ENCODE measurements around the gene SLC24A4. TPM values are rescaled to one million over a fixed set of nuclear protein-coding genes. Genes with fewer than 3 reads are reported as not detected.

The SLC24A4 gene
- total RNA-seq, 1 experiment from 2014 or later = not detected

DNA sequence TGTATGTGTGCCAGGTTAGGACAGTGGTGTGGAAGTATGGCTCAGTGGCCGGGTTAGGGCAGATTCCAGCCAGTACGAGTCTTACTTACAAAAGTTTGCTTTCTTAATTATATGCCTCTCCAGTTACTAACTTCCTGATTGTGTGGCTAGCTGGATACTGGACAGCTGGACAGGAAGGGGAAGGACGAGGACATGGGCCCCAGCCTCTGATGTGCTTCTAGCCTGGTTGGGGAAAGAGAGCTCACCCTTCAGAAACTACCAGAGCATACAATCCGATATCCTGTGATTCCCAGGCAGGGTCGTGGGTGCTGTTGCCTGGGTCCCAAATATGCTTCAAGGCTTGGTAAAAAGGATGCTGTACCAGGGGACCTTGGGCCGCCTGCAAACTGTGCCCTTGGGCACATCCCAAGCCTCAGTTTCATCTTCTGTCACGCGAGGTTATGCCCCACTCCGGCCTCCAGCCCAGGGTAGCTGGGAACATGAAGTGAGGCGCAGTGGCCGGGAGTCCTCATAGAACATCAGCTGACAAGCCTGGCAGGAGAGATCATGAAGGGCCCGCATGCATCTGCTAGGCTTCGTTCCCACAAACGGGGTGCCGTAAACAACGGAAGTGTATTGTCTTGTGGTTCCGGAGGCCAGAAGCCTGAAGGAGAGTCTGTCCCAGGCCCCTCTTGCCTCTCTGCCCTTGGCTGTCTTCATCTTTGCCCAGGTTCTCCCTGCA lies 167.4 kb downstream of the SLC24A4 start:
- ATAC-seq (no peak), DNase-seq (ENCODE audit: low read depth, low spot score) (no peak)
- ChIA-PET CTCF (no interaction called here), RAD21 (ENCODE audit: low non-redundant PET in 1 of 2, low total read pairs in 2 of 2, uncharacterized antibody in 2 of 2, unreplicated experiment in 2 of 2) (no interaction called here), POLR2A (interaction anchor here (0.7 kb wide), 1 partner anchor 12 kb away, joined by 3 read pairs; no protein-coding TSS in a partner anchor)
- H3K9me3 ChIP-seq (ENCODE audit: control insufficient read depth in 1 of 2, insufficient read depth in 1 of 2, low read depth in 1 of 2, low read length in 2 of 2) = no peaks in the 10 kb centered on the region
- no peaks in the 10 kb centered on the region for H3K9me2 ChIP-seq (ENCODE audit: insufficient read depth)
- intact Hi-C loops (cut with micrococcal nuclease) = no loop called here
- H3K4me1 ChIP-seq (ENCODE audit: control insufficient read depth in 1 of 2, insufficient read depth in 2 of 2, low read length in 2 of 2) = no peaks in the 10 kb centered on the region
- H3K9ac ChIP-seq (ENCODE audit: low read length) = no peak overlapping the region
- no peaks in the 10 kb centered on the region for H3K36me3 ChIP-seq (ENCODE audit: control insufficient read depth in 1 of 2, insufficient read depth in 2 of 2, low read length in 2 of 2)
- H3K4me3 ChIP-seq (replicated peaks in 1 of 2; ENCODE audit: low read depth in 1 of 2, low read length in 2 of 2) = no peak overlapping the region
- H3K27ac ChIP-seq (ENCODE audit: low read depth, low read length) = no peak overlapping the region
- no peak for TF ChIP-seq FOSL1 (IDR thresholded peaks at IDR 0.05; ENCODE audit: low read depth)
- TF ChIP-seq, protein P1, sequence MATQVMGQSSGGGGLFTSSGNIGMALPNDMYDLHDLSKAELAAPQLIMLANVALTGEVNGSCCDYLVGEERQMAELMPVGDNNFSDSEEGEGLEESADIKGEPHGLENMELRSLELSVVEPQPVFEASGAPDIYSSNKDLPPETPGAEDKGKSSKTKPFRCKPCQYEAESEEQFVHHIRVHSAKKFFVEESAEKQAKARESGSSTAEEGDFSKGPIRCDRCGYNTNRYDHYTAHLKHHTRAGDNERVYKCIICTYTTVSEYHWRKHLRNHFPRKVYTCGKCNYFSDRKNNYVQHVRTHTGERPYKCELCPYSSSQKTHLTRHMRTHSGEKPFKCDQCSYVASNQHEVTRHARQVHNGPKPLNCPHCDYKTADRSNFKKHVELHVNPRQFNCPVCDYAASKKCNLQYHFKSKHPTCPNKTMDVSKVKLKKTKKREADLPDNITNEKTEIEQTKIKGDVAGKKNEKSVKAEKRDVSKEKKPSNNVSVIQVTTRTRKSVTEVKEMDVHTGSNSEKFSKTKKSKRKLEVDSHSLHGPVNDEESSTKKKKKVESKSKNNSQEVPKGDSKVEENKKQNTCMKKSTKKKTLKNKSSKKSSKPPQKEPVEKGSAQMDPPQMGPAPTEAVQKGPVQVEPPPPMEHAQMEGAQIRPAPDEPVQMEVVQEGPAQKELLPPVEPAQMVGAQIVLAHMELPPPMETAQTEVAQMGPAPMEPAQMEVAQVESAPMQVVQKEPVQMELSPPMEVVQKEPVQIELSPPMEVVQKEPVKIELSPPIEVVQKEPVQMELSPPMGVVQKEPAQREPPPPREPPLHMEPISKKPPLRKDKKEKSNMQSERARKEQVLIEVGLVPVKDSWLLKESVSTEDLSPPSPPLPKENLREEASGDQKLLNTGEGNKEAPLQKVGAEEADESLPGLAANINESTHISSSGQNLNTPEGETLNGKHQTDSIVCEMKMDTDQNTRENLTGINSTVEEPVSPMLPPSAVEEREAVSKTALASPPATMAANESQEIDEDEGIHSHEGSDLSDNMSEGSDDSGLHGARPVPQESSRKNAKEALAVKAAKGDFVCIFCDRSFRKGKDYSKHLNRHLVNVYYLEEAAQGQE (IDR thresholded peaks at IDR 0.05; ENCODE audit: low read depth) = no peak
- TF ChIP-seq ZFX (IDR thresholded peaks at IDR 0.05) = no peak
- no peak for TF ChIP-seq TCF7L2 (IDR thresholded peaks at IDR 0.05; ENCODE audit: borderline replicate concordance, extremely low read depth, insufficient read depth, insufficient read length)
- TF ChIP-seq EZH2phosphoT487 (IDR thresholded peaks at IDR 0.05; ENCODE audit: borderline replicate concordance) = no peak
- no peak for TF ChIP-seq POLR2AphosphoS5 (IDR thresholded peaks at IDR 0.05; ENCODE audit: low read depth, low read length)
- TF ChIP-seq RAD21 (IDR thresholded peaks at IDR 0.05; ENCODE audit: low read depth) = no peak
- TF ChIP-seq, protein P2, sequence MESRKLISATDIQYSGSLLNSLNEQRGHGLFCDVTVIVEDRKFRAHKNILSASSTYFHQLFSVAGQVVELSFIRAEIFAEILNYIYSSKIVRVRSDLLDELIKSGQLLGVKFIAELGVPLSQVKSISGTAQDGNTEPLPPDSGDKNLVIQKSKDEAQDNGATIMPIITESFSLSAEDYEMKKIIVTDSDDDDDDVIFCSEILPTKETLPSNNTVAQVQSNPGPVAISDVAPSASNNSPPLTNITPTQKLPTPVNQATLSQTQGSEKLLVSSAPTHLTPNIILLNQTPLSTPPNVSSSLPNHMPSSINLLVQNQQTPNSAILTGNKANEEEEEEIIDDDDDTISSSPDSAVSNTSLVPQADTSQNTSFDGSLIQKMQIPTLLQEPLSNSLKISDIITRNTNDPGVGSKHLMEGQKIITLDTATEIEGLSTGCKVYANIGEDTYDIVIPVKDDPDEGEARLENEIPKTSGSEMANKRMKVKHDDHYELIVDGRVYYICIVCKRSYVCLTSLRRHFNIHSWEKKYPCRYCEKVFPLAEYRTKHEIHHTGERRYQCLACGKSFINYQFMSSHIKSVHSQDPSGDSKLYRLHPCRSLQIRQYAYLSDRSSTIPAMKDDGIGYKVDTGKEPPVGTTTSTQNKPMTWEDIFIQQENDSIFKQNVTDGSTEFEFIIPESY (IDR thresholded peaks at IDR 0.05; ENCODE audit: extremely low read depth, insufficient replicate concordance, low read length) = no peak
- TF ChIP-seq, protein P3, sequence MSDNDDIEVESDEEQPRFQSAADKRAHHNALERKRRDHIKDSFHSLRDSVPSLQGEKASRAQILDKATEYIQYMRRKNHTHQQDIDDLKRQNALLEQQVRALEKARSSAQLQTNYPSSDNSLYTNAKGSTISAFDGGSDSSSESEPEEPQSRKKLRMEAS (IDR thresholded peaks at IDR 0.05) = no peak
- TF ChIP-seq, protein P4, sequence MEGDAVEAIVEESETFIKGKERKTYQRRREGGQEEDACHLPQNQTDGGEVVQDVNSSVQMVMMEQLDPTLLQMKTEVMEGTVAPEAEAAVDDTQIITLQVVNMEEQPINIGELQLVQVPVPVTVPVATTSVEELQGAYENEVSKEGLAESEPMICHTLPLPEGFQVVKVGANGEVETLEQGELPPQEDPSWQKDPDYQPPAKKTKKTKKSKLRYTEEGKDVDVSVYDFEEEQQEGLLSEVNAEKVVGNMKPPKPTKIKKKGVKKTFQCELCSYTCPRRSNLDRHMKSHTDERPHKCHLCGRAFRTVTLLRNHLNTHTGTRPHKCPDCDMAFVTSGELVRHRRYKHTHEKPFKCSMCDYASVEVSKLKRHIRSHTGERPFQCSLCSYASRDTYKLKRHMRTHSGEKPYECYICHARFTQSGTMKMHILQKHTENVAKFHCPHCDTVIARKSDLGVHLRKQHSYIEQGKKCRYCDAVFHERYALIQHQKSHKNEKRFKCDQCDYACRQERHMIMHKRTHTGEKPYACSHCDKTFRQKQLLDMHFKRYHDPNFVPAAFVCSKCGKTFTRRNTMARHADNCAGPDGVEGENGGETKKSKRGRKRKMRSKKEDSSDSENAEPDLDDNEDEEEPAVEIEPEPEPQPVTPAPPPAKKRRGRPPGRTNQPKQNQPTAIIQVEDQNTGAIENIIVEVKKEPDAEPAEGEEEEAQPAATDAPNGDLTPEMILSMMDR (IDR thresholded peaks at IDR 0.05 in 2 of 3, conservative IDR thresholded peaks at IDR 0.05 in 1 of 3; ENCODE audit: borderline replicate concordance in 1 of 3, insufficient read depth in 1 of 3, low read depth in 2 of 3, low read length in 2 of 3) = no peak
- BruUV-seq (replicated peaks) = no TSS peak
- H3K79me2 ChIP-seq (ENCODE audit: insufficient read depth, low read length) = no peaks in the 10 kb centered on the region
- H3K27me3 ChIP-seq (ENCODE audit: insufficient read depth, low read length) = no peaks in the 10 kb centered on the region
- no peak overlapping the region for H2AFZ ChIP-seq (ENCODE audit: low read depth, low read length, poor library complexity, severe bottlenecking)
- no peak overlapping the region for H3K4me2 ChIP-seq (ENCODE audit: low read length)
- no peaks in the 10 kb centered on the region for H4K20me1 ChIP-seq (ENCODE audit: insufficient read depth)
